Neuronal stem cell (in vitro differentiated cells): Measurements from ENCODE around the gene NUDT1.

Source experiments
- DNase-seq: peaks from one replicate; pipeline ENCODE4 v3.0.0-alpha.2; 2013; ENCODE audit warnings: low spot score
- H2AFZ ChIP-seq: one replicate; pipeline ENCODE4 v1.6.1; 2013; ENCODE audit warnings: mild to moderate bottlenecking, low read length, inconsistent platforms
- H2AK5ac ChIP-seq: 2 replicates; pipeline ENCODE4 v1.6.1; 2013; ENCODE audit warnings: low read depth, mild to moderate bottlenecking, inconsistent platforms, low read length, moderate library complexity, mixed read lengths
- H2BK120ac ChIP-seq: 2 replicates; pipeline ENCODE4 v1.6.1; 2013; ENCODE audit warnings: low read depth, mild to moderate bottlenecking, inconsistent platforms, low read length, moderate library complexity, mixed read lengths
- H2BK12ac ChIP-seq: one replicate; pipeline ENCODE4 v1.6.1; 2013; ENCODE audit warnings: low read length, inconsistent platforms
- H2BK15ac ChIP-seq: 2 replicates; pipeline ENCODE4 v1.6.1; 2013; ENCODE audit warnings: mild to moderate bottlenecking, low read length, inconsistent platforms, mixed read lengths
- H2BK5ac ChIP-seq: one replicate; pipeline ENCODE4 v1.6.1; 2013; ENCODE audit warnings: inconsistent platforms, mild to moderate bottlenecking, low read length, moderate library complexity
- H3K14ac ChIP-seq: one replicate; pipeline ENCODE4 v1.6.1; 2013; ENCODE audit warnings: low read length, inconsistent platforms
- H3K18ac ChIP-seq: 2 replicates; pipeline ENCODE4 v1.6.1; 2013; ENCODE audit warnings: low read length, inconsistent platforms
- H3K23ac ChIP-seq: 2 replicates; pipeline ENCODE4 v1.6.1; 2013; ENCODE audit warnings: low read depth, mild to moderate bottlenecking, mixed read lengths, low read length, inconsistent platforms; ENCODE audit not compliant: poor library complexity
- H3K27ac ChIP-seq: replicated peaks from 3 replicates; pipeline ENCODE4 v1.5.1; 2013; ENCODE audit warnings: low read length, inconsistent platforms
- H3K27me3 ChIP-seq, 3 experiments: 2 replicates each; pipeline ENCODE4 v1.6.1; 2013; ENCODE audit warnings: low read length in 3 of 3, mild to moderate bottlenecking in 2 of 3, inconsistent platforms in 1 of 3, low read depth in 1 of 3, mixed read lengths in 1 of 3, moderate library complexity in 1 of 3; ENCODE audit not compliant: control insufficient read depth in 3 of 3, insufficient read depth in 3 of 3
- H3K36me3 ChIP-seq, 2 donors: replicated peaks in 1 of 2; 2 replicates each; pipeline ENCODE4 v1.6.1; 2013; ENCODE audit warnings: low read length in 2 of 2; ENCODE audit not compliant: control insufficient read depth in 2 of 2, insufficient read depth in 2 of 2
- H3K4ac ChIP-seq: 2 replicates; pipeline ENCODE4 v1.6.1; 2013; ENCODE audit warnings: inconsistent platforms, mild to moderate bottlenecking, low read length, moderate library complexity
- H3K4me1 ChIP-seq, 2 donors: 1 replicate in 1 of 2; 2 replicates in 1 of 2; pipeline ENCODE4 v1.6.1; 2013; ENCODE audit warnings: low read length in 2 of 2, low read depth in 1 of 2; ENCODE audit not compliant: control insufficient read depth in 2 of 2, insufficient read depth in 1 of 2
- H3K4me2 ChIP-seq: one replicate; pipeline ENCODE4 v1.6.1; 2013; ENCODE audit warnings: mild to moderate bottlenecking, low read length, inconsistent platforms; ENCODE audit not compliant: insufficient read depth, poor library complexity, severe bottlenecking
- H3K4me3 ChIP-seq, 2 donors: 2 replicates each; pipeline ENCODE4 v1.5.1; 2013; ENCODE audit warnings: low read length in 2 of 2, mild to moderate bottlenecking in 2 of 2, inconsistent platforms in 1 of 2, moderate library complexity in 1 of 2
- H3K79me1 ChIP-seq: one replicate; pipeline ENCODE4 v1.6.1; 2013; ENCODE audit warnings: low read depth, mild to moderate bottlenecking, inconsistent platforms, low read length, moderate library complexity
- H3K9ac ChIP-seq: one replicate; pipeline ENCODE4 v1.6.1; 2013; ENCODE audit warnings: mild to moderate bottlenecking, low read depth, low read length, inconsistent platforms; ENCODE audit not compliant: poor library complexity
- H3K9me3 ChIP-seq, 2 donors: replicated peaks in 1 of 2; 2 replicates each; pipeline versions ENCODE3 to v1.6.1; 2013; ENCODE audit warnings: low read length in 2 of 2, mild to moderate bottlenecking in 2 of 2, inconsistent platforms in 1 of 2, low read depth in 1 of 2, mixed read lengths in 1 of 2, moderate library complexity in 1 of 2; ENCODE audit not compliant: control insufficient read depth in 2 of 2, insufficient read depth in 1 of 2
- H4K8ac ChIP-seq: one replicate; pipeline ENCODE4 v1.6.1; 2013; ENCODE audit warnings: low read depth, mild to moderate bottlenecking, inconsistent platforms, low read length, moderate library complexity
- H4K91ac ChIP-seq: one replicate; pipeline ENCODE4 v1.6.1; 2013; ENCODE audit warnings: low read length, low read depth, mild to moderate bottlenecking, inconsistent platforms; ENCODE audit not compliant: poor library complexity
- WGBS, 2 donors: extraction: QIAGEN DNeasy Blood & Tissue Kit; methylation state at CpG; one replicate each; pipeline ENCODE4 v1.1.7; 2013; ENCODE audit warnings: missing lambda C conversion rate in 2 of 2, mixed read lengths in 1 of 2; ENCODE audit not compliant: insufficient read length in 2 of 2, insufficient replicate concordance in 1 of 2; ENCODE audit errors: extremely low coverage in 2 of 2; 5-methylcytosine and 5-hydroxymethylcytosine counted together

The NUDT1 gene

GRCh38 chr7:2218444-2218785, 23.6 kb upstream of the NUDT1 start:
- H3K4me1 ChIP-seq: peaks cover 0 to 2% of the 10 kb centered on the region in 2 donors
- H3K23ac ChIP-seq: no peak overlapping the region
- peaks cover 72 to 85% of the 10 kb centered on the region in 2 donors for H3K36me3 ChIP-seq
- H2BK15ac ChIP-seq: no peak overlapping the region
- H3K79me1 ChIP-seq: peaks cover 19% of the 10 kb centered on the region
- H4K91ac ChIP-seq: no peak overlapping the region
- no CpG with 5 or more reads among the region's 9 CpGs for WGBS, 2 donors
- no peak overlapping the region for H2BK12ac ChIP-seq
- no peaks in the 10 kb centered on the region for H3K27me3 ChIP-seq
- DNase-seq: no peak
- H2AFZ ChIP-seq: no peak overlapping the region
- H4K8ac ChIP-seq: no peak overlapping the region
- no peak overlapping the region for H3K4ac ChIP-seq
- no peak overlapping the region for H3K18ac ChIP-seq
- H3K4me3 ChIP-seq: no peak overlapping the region
- no peak overlapping the region for H2AK5ac ChIP-seq
- no peak overlapping the region for H2BK5ac ChIP-seq
- H3K9me3 ChIP-seq: peaks cover 0 to 2% of the 10 kb centered on the region in 2 donors
- no peak overlapping the region for H3K9ac ChIP-seq
- no peak overlapping the region for H3K4me2 ChIP-seq
- no peak overlapping the region for H3K27ac ChIP-seq
- H2BK120ac ChIP-seq: no peak overlapping the region
- no peak overlapping the region for H3K14ac ChIP-seq

- Histone ChIP-seq H3K36me3 (peaks cover 71 to 85% of the 10 kb centered on the region in 2 donors), H2BK5ac (no peak overlapping the region), H2BK15ac (no peak overlapping the region), H2BK12ac (no peak overlapping the region), H3K79me1 (peaks cover 19% of the 10 kb centered on the region), H3K4ac (no peak overlapping the region), H3K4me1 (peaks cover 0 to 2% of the 10 kb centered on the region in 2 donors), H3K4me2 (no peak overlapping the region), H3K9me3 (peaks cover 0 to 2% of the 10 kb centered on the region in 2 donors), H3K4me3 (no peak overlapping the region), H3K9ac (peak overlapping the region; percentile 44), H3K14ac (no peak overlapping the region), H3K18ac (no peak overlapping the region), H3K23ac (no peak overlapping the region), H4K91ac (no peak overlapping the region), H4K8ac (no peak overlapping the region), H3K27me3 (no peaks in the 10 kb centered on the region), H2AFZ (no peak overlapping the region), H3K27ac (no peak overlapping the region), H2AK5ac (no peak overlapping the region), H2BK120ac (no peak overlapping the region)
- no CpG with 5 or more reads among the region's 15 CpGs for WGBS, 2 donors
- DNase-seq: no peak
These were observed 22.9 kb upstream of the NUDT1 start for GRCh38 chr7:2219136-2219535.

GRCh38 chr7:2219606-2220005, 22.4 kb upstream of the NUDT1 start:
- H3K4me3 ChIP-seq: no peak overlapping the region
- H3K23ac ChIP-seq: no peak overlapping the region
- H3K4me2 ChIP-seq: no peak overlapping the region
- peaks cover 71 to 85% of the 10 kb centered on the region in 2 donors for H3K36me3 ChIP-seq
- H2BK15ac ChIP-seq: no peak overlapping the region
- H3K27me3 ChIP-seq: no peaks in the 10 kb centered on the region
- H3K4me1 ChIP-seq: peaks cover 0 to 2% of the 10 kb centered on the region in 2 donors
- H4K8ac ChIP-seq: no peak overlapping the region
- H3K4ac ChIP-seq: no peak overlapping the region
- no peak overlapping the region for H2AK5ac ChIP-seq
- no peak overlapping the region for H4K91ac ChIP-seq
- no peak overlapping the region for H2BK12ac ChIP-seq
- H3K79me1 ChIP-seq: peaks cover 19% of the 10 kb centered on the region
- H3K27ac ChIP-seq: no peak overlapping the region
- peaks cover 0 to 2% of the 10 kb centered on the region in 2 donors for H3K9me3 ChIP-seq
- no peak overlapping the region for H3K14ac ChIP-seq
- DNase-seq: no peak
- H2BK5ac ChIP-seq: no peak overlapping the region
- H2AFZ ChIP-seq: no peak overlapping the region
- H3K18ac ChIP-seq: no peak overlapping the region
- no CpG with 5 or more reads among the region's 8 CpGs for WGBS, 2 donors
- no peak overlapping the region for H2BK120ac ChIP-seq
- peak overlapping the region; percentile 50 for H3K9ac ChIP-seq

- Histone ChIP-seq H3K14ac (peak overlapping the region; percentile 56), H3K27me3 (no peaks in the 10 kb centered on the region), H3K79me1 (peaks cover 22% of the 10 kb centered on the region), H2AFZ (no peak overlapping the region), H3K36me3 (peaks cover 71 to 85% of the 10 kb centered on the region in 2 donors), H2BK120ac (no peak overlapping the region), H4K91ac (peak overlapping the region; percentile 64), H4K8ac (no peak overlapping the region), H2BK5ac (no peak overlapping the region), H3K9ac (peak overlapping the region; percentile 50), H3K4me2 (no peak overlapping the region), H3K9me3 (peaks cover 0 to 2% of the 10 kb centered on the region in 2 donors), H3K23ac (no peak overlapping the region), H3K4ac (no peak overlapping the region), H2BK15ac (no peak overlapping the region), H2AK5ac (no peak overlapping the region), H2BK12ac (no peak overlapping the region), H3K4me3 (peak overlapping the region in 1 of 2 donors; percentile 59), H3K18ac (no peak overlapping the region), H3K27ac (no peak overlapping the region), H3K4me1 (peaks cover 0 to 2% of the 10 kb centered on the region in 2 donors)
- DNase-seq: no peak
- no CpG with 5 or more reads among the region's 19 CpGs for WGBS, 2 donors
These were observed 22.0 kb upstream of the NUDT1 start for GRCh38 chr7:2220030-2220429.
